PC-3 (cell line): Measurements from ENCODE around the gene ACOT2. TPM values are rescaled to one million over a fixed set of nuclear protein-coding genes. Genes with fewer than 3 reads are reported as not detected.
"Not testable (repeated sequence)": the region's sequence is repeated elsewhere in the genome, so short reads cannot be mapped to it uniquely, and the experiment has no call there.

ENCODE experiments used
- ATAC-seq: fragments of 200-7000 bp; cut with Tn5 transposase; 2 replicates; pipeline ENCODE4 v1.9.1; 2020; ENCODE audit warnings: mild to moderate bottlenecking, moderate library complexity
- BruUV-seq: library from RNA; stranded (reverse); fragments of 400-500 nt; replicated peaks from 2 replicates; lab custom pipeline; 2021; lab: Mats Ljungman, UMichigan
- CTCF ChIA-PET: fragments of 300-600 bp; sonication (Branson Sonifier 250); formaldehyde crosslinking; loops from one replicate; lab custom pipeline; 2022; ENCODE audit warnings: antibody characterized with exemption; lab: Charles Lee
- POLR2A ChIA-PET: fragments of 300-600 bp; sonication (Branson Sonifier 250); formaldehyde crosslinking; loops from one replicate; lab custom pipeline; 2022; ENCODE audit warnings: antibody characterized with exemption; ENCODE audit not compliant: unreplicated experiment; lab: Charles Lee
- DNase-seq: peaks from one replicate; pipeline ENCODE4 v3.0.0-alpha.2; 2015
- H2AFZ ChIP-seq: fragments of 300-600 bp; sonication (generic); 2 replicates; pipeline ENCODE4 v1.6.0; 2016; ENCODE audit warnings: antibody characterized with exemption, low read length
- H3F3A ChIP-seq: fragments of 300-600 bp; sonication (generic); one replicate; pipeline ENCODE4 v1.6.0; 2017; ENCODE audit warnings: antibody characterized with exemption, low read length, control low read depth, mild to moderate bottlenecking; ENCODE audit not compliant: unreplicated experiment
- H3K27ac ChIP-seq: fragments of 300-600 bp; sonication (generic); 2 replicates; pipeline ENCODE4 v1.5.1; 2016; ENCODE audit warnings: mild to moderate bottlenecking, low read length
- H3K27me3 ChIP-seq: fragments of 300-600 bp; sonication (generic); 2 replicates; pipeline ENCODE4 v1.6.1; 2016; ENCODE audit warnings: low read length, mixed read lengths
- H3K36me3 ChIP-seq: fragments of 300-600 bp; sonication (generic); 2 replicates; pipeline ENCODE4 v1.6.1; 2016; ENCODE audit warnings: low read depth, mixed run types, low read length, mixed read lengths
- H3K4me1 ChIP-seq: fragments of 300-600 bp; sonication (generic); 2 replicates; pipeline ENCODE4 v1.5.1; 2016; ENCODE audit warnings: low read length; ENCODE audit not compliant: insufficient read depth
- H3K4me2 ChIP-seq: fragments of 300-600 bp; sonication (generic); 2 replicates; pipeline ENCODE4 v1.6.0; 2016; ENCODE audit warnings: low read length
- H3K4me3 ChIP-seq: fragments of 300-600 bp; sonication (generic); 2 replicates; pipeline ENCODE4 v1.5.1; 2016; ENCODE audit warnings: mild to moderate bottlenecking, low read length, mixed read lengths
- H3K79me2 ChIP-seq: fragments of 300-600 bp; sonication (generic); 2 replicates; pipeline ENCODE4 v1.6.1; 2017; ENCODE audit warnings: low read length, mixed read lengths
- H3K9ac ChIP-seq: fragments of 300-600 bp; sonication (generic); 2 replicates; pipeline ENCODE4 v1.6.0; 2016; ENCODE audit warnings: mild to moderate bottlenecking, low read length
- H3K9me2 ChIP-seq: fragments of 300-600 bp; sonication (generic); replicated peaks from 2 replicates; pipeline ENCODE4 v1.6.1; 2016; ENCODE audit warnings: mixed run types, low read length, mixed read lengths
- H3K9me3 ChIP-seq: fragments of 300-600 bp; sonication (generic); 2 replicates; pipeline ENCODE4 v1.6.1; 2016; ENCODE audit warnings: low read length, mixed read lengths
- H4K20me1 ChIP-seq: fragments of 300-600 bp; sonication (generic); 2 replicates; pipeline ENCODE4 v1.6.1; 2016; ENCODE audit warnings: low read length, mixed read lengths
- CTCF ChIP-seq: fragments of 300-600 bp; sonication (generic); conservative IDR thresholded peaks from 2 replicates; pipeline ENCODE4 v1.5.1; 2017; ENCODE audit warnings: antibody characterized with exemption, low read depth, mild to moderate bottlenecking, low read length
- EZH2 ChIP-seq: fragments of 300-600 bp; sonication (generic); IDR thresholded peaks from one replicate; pipeline ENCODE4 v1.6.1; 2017; ENCODE audit warnings: antibody characterized with exemption, mild to moderate bottlenecking, low read length; ENCODE audit not compliant: unreplicated experiment
- EZH2phosphoT487 ChIP-seq: fragments of 300-600 bp; sonication (generic); IDR thresholded peaks from 2 replicates; pipeline ENCODE4 v1.6.1; 2018; ENCODE audit warnings: mild to moderate bottlenecking, antibody characterized with exemption, low read length, borderline replicate concordance
- intact Hi-C: fragments of 100-400 bp; cut with micrococcal nuclease; formaldehyde crosslinking; loops from 2 replicates; pipeline ENCODE4 v1.9.0; 2023
- total RNA-seq: library from RNA; depleted of rRNA; stranded (reverse); fragments of >200 nt; gene quantifications from 2 replicates; pipeline ENCODE4 v1.2.3, GENCODE V29; 2014

The ACOT2 gene
- total RNA-seq, 1 experiment from 2014 or later: 39.0 TPM

- no peaks in the 10 kb centered on the region for H3K36me3 ChIP-seq
- H3K4me3 ChIP-seq: no peak overlapping the region
- no peak overlapping the region for H3K9ac ChIP-seq
- H2AFZ ChIP-seq: no peak overlapping the region
- POLR2A ChIA-PET: no interaction called here
- no peak for ATAC-seq
- H4K20me1 ChIP-seq: no peaks in the 10 kb centered on the region
- no peaks in the 10 kb centered on the region for H3K9me2 ChIP-seq
- intact Hi-C loops: loop anchor here (10.0 kb wide), 1 partner anchor 674 kb away; no protein-coding TSS in a partner anchor
- no peaks in the 10 kb centered on the region for H3K27me3 ChIP-seq
- DNase-seq: no peak
- no peak for TF ChIP-seq EZH2
- TF ChIP-seq EZH2phosphoT487: no peak
- no peak for TF ChIP-seq CTCF
- no peaks in the 10 kb centered on the region for H3K9me3 ChIP-seq
- CTCF ChIA-PET: interaction anchor here (0.6 kb wide), 1 partner anchor 25 kb away, joined by 4 read pairs; no protein-coding TSS in a partner anchor
- no peaks in the 10 kb centered on the region for H3K79me2 ChIP-seq
- H3K4me2 ChIP-seq: no peak overlapping the region
- no TSS peak for BruUV-seq
- H3K4me1 ChIP-seq: no peaks in the 10 kb centered on the region; the same call in 1 of the 2 replicates
- H3F3A ChIP-seq: no peaks in the 10 kb centered on the region
- no peak overlapping the region for H3K27ac ChIP-seq
Observed at GRCh38 chr14:73588695-73589094, 19.7 kb downstream of the ACOT2 start.

GRCh38 chr14:73589116-73589515 is 20.1 kb downstream of the ACOT2 start:
- no TSS peak for BruUV-seq
- POLR2A ChIA-PET: no interaction called here

GRCh38 chr14:73590673-73591004 is 21.6 kb downstream of the ACOT2 start:
- H3K36me3 ChIP-seq, POLR2A ChIA-PET, DNase-seq, H3F3A ChIP-seq, H3K79me2 ChIP-seq, H3K9me2 ChIP-seq, H3K4me2 ChIP-seq, intact Hi-C loops, H3K4me1 ChIP-seq, BruUV-seq, H3K9me3 ChIP-seq, CTCF ChIA-PET, H3K4me3 ChIP-seq, H3K27ac ChIP-seq, H3K9ac ChIP-seq, ATAC-seq, H3K27me3 ChIP-seq, H4K20me1 ChIP-seq, H2AFZ ChIP-seq: not testable (repeated sequence)

More at GRCh38 chr14:73589116-73589515, 20.1 kb downstream of the ACOT2 start:
- Histone ChIP-seq H3K4me3 (no peak overlapping the region), H3K79me2 (no peaks in the 10 kb centered on the region), H3F3A (no peaks in the 10 kb centered on the region), H3K9me3 (no peaks in the 10 kb centered on the region), H2AFZ (no peak overlapping the region), H3K9ac (no peak overlapping the region), H3K36me3 (no peaks in the 10 kb centered on the region), H3K27me3 (no peaks in the 10 kb centered on the region), H4K20me1 (no peaks in the 10 kb centered on the region), H3K9me2 (no peaks in the 10 kb centered on the region), H3K4me2 (no peak overlapping the region), H3K4me1 (no peaks in the 10 kb centered on the region; the same call in 1 of the 2 replicates), H3K27ac (no peak overlapping the region)
- intact Hi-C loops: loop anchor here (10.0 kb wide), 1 partner anchor 674 kb away; no protein-coding TSS in a partner anchor
- DNase-seq (no peak), ATAC-seq (no peak)
- TF ChIP-seq CTCF (no peak), EZH2 (no peak), EZH2phosphoT487 (no peak)
- CTCF ChIA-PET: interaction anchor here (0.5 to 0.6 kb wide), 2 partner anchors 21 to 24 kb away, joined by 3 to 4 read pairs; no protein-coding TSS in a partner anchor
